LHCN-M2 (cell line): ENCODE results near the gene LRRC27. TPM values are rescaled to one million over a fixed set of nuclear protein-coding genes. Genes with fewer than 3 reads are reported as not detected.

ENCODE experiments used
- DNase-seq: peaks from one replicate; pipeline ENCODE4 v3.0.0-alpha.2; 2012; ENCODE audit warnings: low read depth
- total RNA-seq: library from RNA; depleted of rRNA; stranded (reverse); fragments of >200 nt; gene quantifications from 2 replicates; pipeline ENCODE4 v1.2.3, GENCODE V29; 2014

Gene LRRC27
- total RNA-seq, 1 experiment from 2014 or later, result 5.1 TPM

GRCh38 chr10:132390170-132390920 lies 58.4 kb downstream of the LRRC27 start:
- no peak for DNase-seq

- no peak for DNase-seq
Observed at GRCh38 chr10:132390921-132391675, 59.1 kb downstream of the LRRC27 start.

GRCh38 chr10:132391676-132392020 lies 59.7 kb downstream of the LRRC27 start:
- DNase-seq, result no peak

- DNase-seq, result no peak
Observed at GRCh38 chr10:132392184-132392800, 60.3 kb downstream of the LRRC27 start.

- DNase-seq, result peak; percentile 81
Observed at GRCh38 chr10:132392811-132393694, 61.1 kb downstream of the LRRC27 start.

- no peak for DNase-seq
Observed at GRCh38 chr10:132393695-132394181, 61.7 kb downstream of the LRRC27 start.

- DNase-seq, result no peak
Observed at GRCh38 chr10:132394201-132394811, 62.3 kb downstream of the LRRC27 start.

- no peak for DNase-seq
Observed at GRCh38 chr10:132394936-132395703, 63.1 kb downstream of the LRRC27 start.

- no peak for DNase-seq
Observed at GRCh38 chr10:132395704-132396493, 63.9 kb downstream of the LRRC27 start.

- DNase-seq, result peak; percentile 43
Observed at GRCh38 chr10:132396494-132397035, 64.6 kb downstream of the LRRC27 start.

- no peak for DNase-seq
Observed at GRCh38 chr10:132397036-132397541, 65.1 kb downstream of the LRRC27 start, which contains the start of gene PWWP2B. TSS of gene PWWP2B (plus strand) at chr10:132397200. CDS start at chr10:132397227, 27 bp downstream.

- peak; percentile 59 for DNase-seq
Observed at GRCh38 chr10:132397671-132398565, 65.9 kb downstream of the LRRC27 start.

- DNase-seq, result no peak
Observed at GRCh38 chr10:132398566-132398991, 66.6 kb downstream of the LRRC27 start.

- DNase-seq, result no peak
Observed at GRCh38 chr10:132399117-132400035, 67.4 kb downstream of the LRRC27 start.

GRCh38 chr10:132400041-132400546 lies 68.1 kb downstream of the LRRC27 start:
- DNase-seq, result no peak

- no peak for DNase-seq
Observed at GRCh38 chr10:132400547-132401151, 68.7 kb downstream of the LRRC27 start.
